ENCODE measurements around the gene IL17RD.

IL17RD gene

GRCh38 chr3:57064001-57064400 is 101.2 kb downstream of the IL17RD start:
- DNase-seq: no peak

- no peak for DNase-seq
These were observed 102.1 kb downstream of the IL17RD start for GRCh38 chr3:57063032-57063431.

GRCh38 chr3:57062101-57062631 is 103.0 kb downstream of the IL17RD start:
- DNase-seq: no peak

- no peak for DNase-seq
These were observed 103.6 kb downstream of the IL17RD start for GRCh38 chr3:57061556-57061955.

- DNase-seq: no peak
These were observed 104.9 kb downstream of the IL17RD start, which contains the start of gene SPATA12 for GRCh38 chr3:57060089-57060821. Gene SPATA12 (plus strand): TSS chr3:57060664. CDS start chr3:57073695, 13,031 bp downstream.

GRCh38 chr3:57059411-57059810 is 105.7 kb downstream of the IL17RD start:
- no peak for DNase-seq

- no peak for DNase-seq
These were observed 107.8 kb downstream of the IL17RD start for GRCh38 chr3:57057351-57057750.

- DNase-seq: no peak
These were observed 112.0 kb downstream of the IL17RD start for GRCh38 chr3:57053122-57053521.

- no peak for DNase-seq
These were observed 112.5 kb downstream of the IL17RD start for GRCh38 chr3:57052662-57053061.

GRCh38 chr3:57048728-57049127 is 116.4 kb downstream of the IL17RD start:
- no peak for DNase-seq

GRCh38 chr3:57048052-57048671 is 117.0 kb downstream of the IL17RD start:
- no peak for DNase-seq

GRCh38 chr3:57046101-57046765 is 118.9 kb downstream of the IL17RD start:
- no peak for DNase-seq

- no peak for DNase-seq
These were observed 121.6 kb downstream of the IL17RD start for GRCh38 chr3:57043518-57043917.

- DNase-seq: no peak
These were observed 123.5 kb downstream of the IL17RD start for GRCh38 chr3:57041674-57042073.

Data from NCI-H748 treated with DMSO at 0.1 percent for 48 hours (cell line).